Stimulated activated CD8-positive, alpha-beta memory T cell treated with anti-CD3 and anti-CD28 coated beads, Interleukin-15, amount 100 ng/mL, for 48 hours (primary cell): Measurements from ENCODE around the gene CD151.

ENCODE experiments used
- DNase-seq, 2 donors: peaks; one replicate each; pipeline ENCODE4 v3.0.0-alpha.2; 2020; ENCODE audit warnings: low read depth in 2 of 2

CD151 gene

GRCh38 chr11:797296-798092 is 35.3 kb upstream of the CD151 start:
- DNase-seq, result peak; percentile 76 to 79

- DNase-seq, result peak; percentile 77 to 78
These were observed 34.5 kb upstream of the CD151 start, which contains the start of gene SLC25A22 for GRCh38 chr11:798093-798713. Gene SLC25A22, minus strand, starts transcription at chr11:798281. Its CDS starts 3,275 bp downstream, at chr11:795006.

GRCh38 chr11:799641-800316 is 33.0 kb upstream of the CD151 start:
- no peak for DNase-seq

- no peak for DNase-seq
These were observed 32.3 kb upstream of the CD151 start for GRCh38 chr11:800473-800872.

GRCh38 chr11:801097-801780 is 31.5 kb upstream of the CD151 start:
- DNase-seq, result no peak

- no peak for DNase-seq
These were observed 30.6 kb upstream of the CD151 start for GRCh38 chr11:802018-802617.

GRCh38 chr11:802693-803466 is 29.9 kb upstream of the CD151 start:
- DNase-seq, result no peak

- no peak for DNase-seq
These were observed 29.3 kb upstream of the CD151 start for GRCh38 chr11:803467-803742.

GRCh38 chr11:803770-804598 is 28.8 kb upstream of the CD151 start:
- DNase-seq, result no peak

GRCh38 chr11:804599-804964 is 28.2 kb upstream of the CD151 start:
- DNase-seq, result no peak

- DNase-seq, result no peak
These were observed 24.1 kb upstream of the CD151 start for GRCh38 chr11:808427-809286.

GRCh38 chr11:809287-810039 is 23.3 kb upstream of the CD151 start, which contains the start of gene RPLP2:
Gene RPLP2, plus strand, starts transcription at chr11:809967. Its CDS starts 268 bp downstream, at chr11:810235.
- peak; percentile 96 to 98 for DNase-seq

GRCh38 chr11:810040-810567 is 22.6 kb upstream of the CD151 start:
- no peak for DNase-seq

- DNase-seq, result no peak
These were observed 21.1 kb upstream of the CD151 start for GRCh38 chr11:811446-812245.

GRCh38 chr11:812390-812789 is 20.4 kb upstream of the CD151 start:
- DNase-seq, result no peak

- no peak for DNase-seq
These were observed 19.7 kb upstream of the CD151 start for GRCh38 chr11:813072-813455.

GRCh38 chr11:813456-814096 is 19.2 kb upstream of the CD151 start:
- DNase-seq, result no peak
